Measurements from ENCODE around the gene CDH16.

The CDH16 gene

DNA sequence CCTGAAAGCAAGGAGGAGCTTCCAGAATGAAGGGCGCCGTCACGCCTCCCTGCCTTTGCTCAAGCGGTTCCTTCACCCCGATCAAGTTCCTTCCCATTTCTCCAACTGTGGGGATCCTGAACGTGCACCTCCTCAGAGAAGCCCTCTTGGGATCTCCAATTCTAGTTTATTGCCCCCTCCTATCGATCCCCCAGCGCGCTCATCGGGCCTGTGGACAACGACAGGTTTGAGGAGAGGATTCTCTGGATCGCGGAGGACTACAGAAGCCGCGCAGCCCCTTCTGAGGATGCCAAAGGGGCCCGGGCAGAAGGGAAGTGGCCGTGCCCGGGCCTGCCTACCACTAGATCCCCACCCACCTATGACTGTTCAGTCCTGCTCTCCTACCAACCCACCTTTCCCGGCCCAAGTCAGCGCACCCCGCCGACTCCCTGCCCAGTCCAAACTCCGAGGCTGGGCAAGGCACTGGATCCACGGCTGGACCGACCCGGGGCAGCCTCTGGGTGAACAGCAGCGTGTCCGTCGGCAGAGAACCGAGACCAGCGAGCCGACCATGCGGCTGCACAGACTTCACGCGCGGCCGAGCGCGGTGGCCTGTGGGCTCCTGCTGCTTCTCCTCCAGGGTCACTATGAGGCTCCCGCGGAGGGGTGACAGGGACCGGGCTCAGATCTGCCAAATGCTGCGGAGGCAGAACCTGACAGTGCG is 29.6 kb upstream of the CDH16 start:
- H3K4me2 ChIP-seq (ENCODE audit: low read depth, low read length, poor library complexity, severe bottlenecking) = peak overlapping the region; percentile 87
- H3K27me3 ChIP-seq (ENCODE audit: insufficient read depth, low read length, poor library complexity, severe bottlenecking) = no peaks in the 10 kb centered on the region
- peak overlapping the region; percentile 70 for H3K4me3 ChIP-seq (ENCODE audit: low read length, poor library complexity, severe bottlenecking)
- no peaks in the 10 kb centered on the region for H3K9me2 ChIP-seq (replicated peaks; ENCODE audit: low read depth, low read length)
- H3K79me2 ChIP-seq (ENCODE audit: insufficient read depth, low read length) = no peaks in the 10 kb centered on the region
- no peak for TF ChIP-seq EZH2phosphoT487 (IDR thresholded peaks at IDR 0.05; ENCODE audit: borderline replicate concordance)
- TF ChIP-seq, protein P1, sequence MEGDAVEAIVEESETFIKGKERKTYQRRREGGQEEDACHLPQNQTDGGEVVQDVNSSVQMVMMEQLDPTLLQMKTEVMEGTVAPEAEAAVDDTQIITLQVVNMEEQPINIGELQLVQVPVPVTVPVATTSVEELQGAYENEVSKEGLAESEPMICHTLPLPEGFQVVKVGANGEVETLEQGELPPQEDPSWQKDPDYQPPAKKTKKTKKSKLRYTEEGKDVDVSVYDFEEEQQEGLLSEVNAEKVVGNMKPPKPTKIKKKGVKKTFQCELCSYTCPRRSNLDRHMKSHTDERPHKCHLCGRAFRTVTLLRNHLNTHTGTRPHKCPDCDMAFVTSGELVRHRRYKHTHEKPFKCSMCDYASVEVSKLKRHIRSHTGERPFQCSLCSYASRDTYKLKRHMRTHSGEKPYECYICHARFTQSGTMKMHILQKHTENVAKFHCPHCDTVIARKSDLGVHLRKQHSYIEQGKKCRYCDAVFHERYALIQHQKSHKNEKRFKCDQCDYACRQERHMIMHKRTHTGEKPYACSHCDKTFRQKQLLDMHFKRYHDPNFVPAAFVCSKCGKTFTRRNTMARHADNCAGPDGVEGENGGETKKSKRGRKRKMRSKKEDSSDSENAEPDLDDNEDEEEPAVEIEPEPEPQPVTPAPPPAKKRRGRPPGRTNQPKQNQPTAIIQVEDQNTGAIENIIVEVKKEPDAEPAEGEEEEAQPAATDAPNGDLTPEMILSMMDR (conservative IDR thresholded peaks at IDR 0.05; ENCODE audit: low read length) = no peak
- H3K36me3 ChIP-seq (ENCODE audit: insufficient read depth, low read length) = no peaks in the 10 kb centered on the region
- H3F3A ChIP-seq (ENCODE audit: low read depth) = no peaks in the 10 kb centered on the region
- peak overlapping the region; percentile 52 for H3K9ac ChIP-seq (ENCODE audit: low read depth, low read length, poor library complexity, severe bottlenecking)
- no peaks in the 10 kb centered on the region for H3K4me1 ChIP-seq (ENCODE audit: insufficient read depth, low read length, poor library complexity, severe bottlenecking)
- no peaks in the 10 kb centered on the region for H4K20me1 ChIP-seq (ENCODE audit: insufficient read depth, low read length, poor library complexity, severe bottlenecking)
- H3K9me3 ChIP-seq (ENCODE audit: insufficient read depth, low read depth, low read length) = no peaks in the 10 kb centered on the region
- H2AFZ ChIP-seq (ENCODE audit: low read length) = peak overlapping the region; percentile 86

DNA sequence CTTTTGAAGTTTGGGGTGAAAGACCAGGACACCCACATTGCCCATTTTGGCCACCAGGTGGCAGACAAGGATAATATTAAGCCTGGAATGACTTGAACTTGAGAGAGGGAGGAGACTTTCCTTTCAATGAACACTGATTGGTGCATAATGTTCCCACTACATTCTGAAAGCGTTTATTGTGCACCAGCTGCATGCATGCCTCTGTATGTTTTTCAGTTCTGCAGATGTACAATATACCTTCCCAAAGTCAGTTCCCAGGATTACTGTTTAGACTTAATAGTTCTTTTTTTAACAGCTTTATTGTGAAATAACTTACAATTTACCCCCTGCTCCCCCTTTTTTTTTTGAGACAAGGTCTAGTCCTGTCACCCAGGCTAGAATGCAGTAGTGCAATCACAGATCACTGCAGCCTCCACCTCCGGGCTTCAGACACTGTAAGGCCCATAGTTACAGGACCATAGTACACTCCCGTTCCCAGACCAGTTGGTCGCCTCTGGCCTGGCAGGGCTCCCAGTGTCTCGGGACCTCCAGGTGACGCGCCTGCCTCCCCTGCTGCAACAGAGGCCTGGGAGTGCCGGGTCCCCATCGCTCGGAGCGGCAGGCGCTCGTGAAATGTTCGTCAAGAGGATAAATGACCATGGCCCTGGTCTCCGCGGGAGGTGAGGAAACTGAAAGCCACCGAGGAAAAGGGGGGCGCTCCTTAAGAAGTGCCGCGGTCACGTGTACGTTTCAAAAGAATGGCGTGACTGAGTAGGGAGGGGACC is 28.8 kb upstream of the CDH16 start:
- Histone ChIP-seq H3K27me3 (ENCODE audit: insufficient read depth, low read length, poor library complexity, severe bottlenecking) (no peaks in the 10 kb centered on the region), H3F3A (ENCODE audit: low read depth) (no peaks in the 10 kb centered on the region), H3K79me2 (ENCODE audit: insufficient read depth, low read length) (no peaks in the 10 kb centered on the region), H3K36me3 (ENCODE audit: insufficient read depth, low read length) (no peaks in the 10 kb centered on the region), H3K9me3 (ENCODE audit: insufficient read depth, low read depth, low read length) (no peaks in the 10 kb centered on the region), H3K4me2 (ENCODE audit: low read depth, low read length, poor library complexity, severe bottlenecking) (peak overlapping the region; percentile 87), H3K4me3 (ENCODE audit: low read length, poor library complexity, severe bottlenecking) (peak overlapping the region; percentile 70), H3K9me2 (replicated peaks; ENCODE audit: low read depth, low read length) (no peaks in the 10 kb centered on the region), H3K9ac (ENCODE audit: low read depth, low read length, poor library complexity, severe bottlenecking) (peak overlapping the region; percentile 52), H2AFZ (ENCODE audit: low read length) (peak overlapping the region; percentile 86), H3K4me1 (ENCODE audit: insufficient read depth, low read length, poor library complexity, severe bottlenecking) (no peaks in the 10 kb centered on the region), H4K20me1 (ENCODE audit: insufficient read depth, low read length, poor library complexity, severe bottlenecking) (no peaks in the 10 kb centered on the region)
- no peak for TF ChIP-seq EZH2phosphoT487 (IDR thresholded peaks at IDR 0.05; ENCODE audit: borderline replicate concordance)
- TF ChIP-seq, protein P1 (conservative IDR thresholded peaks at IDR 0.05; ENCODE audit: low read length) = peak; percentile 93

DNA sequence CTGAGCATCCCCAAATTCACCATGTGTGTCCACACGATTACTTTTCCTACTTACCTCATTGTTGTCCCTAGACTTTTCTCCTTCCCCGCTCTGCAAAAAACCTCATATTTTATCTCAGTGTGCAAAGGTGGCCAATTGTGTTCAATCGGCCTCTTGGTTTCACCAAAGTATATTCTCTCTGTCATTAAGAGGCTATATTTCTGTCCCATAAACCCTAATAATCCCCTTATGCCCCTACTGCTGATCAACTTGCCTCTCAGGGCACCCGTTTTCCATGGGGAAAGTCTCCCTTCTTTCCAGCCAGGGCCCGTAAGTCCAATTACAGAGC is 28.3 kb upstream of the CDH16 start:
- Histone ChIP-seq H3K27me3 (ENCODE audit: insufficient read depth, low read length, poor library complexity, severe bottlenecking) (no peaks in the 10 kb centered on the region), H3K4me2 (ENCODE audit: low read depth, low read length, poor library complexity, severe bottlenecking) (no peak overlapping the region), H3K9me3 (ENCODE audit: insufficient read depth, low read depth, low read length) (no peaks in the 10 kb centered on the region), H3K4me3 (ENCODE audit: low read length, poor library complexity, severe bottlenecking) (no peak overlapping the region), H3F3A (ENCODE audit: low read depth) (no peaks in the 10 kb centered on the region), H3K9ac (ENCODE audit: low read depth, low read length, poor library complexity, severe bottlenecking) (no peak overlapping the region), H2AFZ (ENCODE audit: low read length) (no peak overlapping the region), H4K20me1 (ENCODE audit: insufficient read depth, low read length, poor library complexity, severe bottlenecking) (no peaks in the 10 kb centered on the region), H3K79me2 (ENCODE audit: insufficient read depth, low read length) (no peaks in the 10 kb centered on the region), H3K9me2 (replicated peaks; ENCODE audit: low read depth, low read length) (no peaks in the 10 kb centered on the region), H3K4me1 (ENCODE audit: insufficient read depth, low read length, poor library complexity, severe bottlenecking) (no peaks in the 10 kb centered on the region), H3K36me3 (ENCODE audit: insufficient read depth, low read length) (peaks cover 5% of the 10 kb centered on the region; the same call in 1 of the 2 replicates)
- TF ChIP-seq, protein P1 (conservative IDR thresholded peaks at IDR 0.05; ENCODE audit: low read length) = no peak
- TF ChIP-seq EZH2phosphoT487 (IDR thresholded peaks at IDR 0.05; ENCODE audit: borderline replicate concordance) = no peak

All from Loucy (cell line).